DMS153 treated with DMSO at 0.1 percent for 48 hours (cell line): Measurements from ENCODE around the gene TBC1D9B.

ENCODE experiments used
- DNase-seq: peaks from one replicate; lab custom pipeline; 2025; ENCODE audit not compliant: unreplicated experiment; lab: John Stamatoyannopoulos, UW

Gene TBC1D9B

GRCh38 chr5:179870952-179871351 lies 36.7 kb downstream of the TBC1D9B start:
- no peak for DNase-seq

DNA sequence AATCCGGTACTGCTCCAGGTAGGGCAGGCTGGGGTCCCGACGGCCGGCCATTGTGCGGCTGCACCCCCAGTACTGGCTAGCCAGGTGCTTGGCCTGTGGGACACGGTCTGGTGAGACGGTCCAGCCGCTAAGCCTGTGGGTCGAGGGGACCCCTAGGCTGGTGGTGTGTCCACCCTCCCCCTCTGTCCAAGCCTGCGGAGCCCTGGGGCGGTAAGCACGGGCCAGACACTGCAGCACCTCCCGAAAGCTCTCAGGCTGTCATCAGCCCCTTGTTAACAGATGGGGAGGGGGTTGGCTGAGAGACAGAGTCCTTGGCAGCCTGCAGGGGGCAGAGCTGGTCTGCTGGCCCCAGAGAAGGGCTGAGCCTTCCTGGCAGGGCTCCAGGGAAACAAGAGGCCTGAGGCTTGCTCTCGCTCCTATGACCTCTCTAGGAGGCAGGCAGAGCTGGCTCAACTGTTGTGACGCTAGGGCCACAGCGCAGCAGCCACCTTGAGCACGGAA lies 37.2 kb downstream of the TBC1D9B start:
- peak; percentile 2 for DNase-seq

GRCh38 chr5:179869641-179870402 lies 37.9 kb downstream of the TBC1D9B start:
- DNase-seq = no peak

GRCh38 chr5:179869101-179869500 lies 38.6 kb downstream of the TBC1D9B start:
- DNase-seq = no peak

DNA sequence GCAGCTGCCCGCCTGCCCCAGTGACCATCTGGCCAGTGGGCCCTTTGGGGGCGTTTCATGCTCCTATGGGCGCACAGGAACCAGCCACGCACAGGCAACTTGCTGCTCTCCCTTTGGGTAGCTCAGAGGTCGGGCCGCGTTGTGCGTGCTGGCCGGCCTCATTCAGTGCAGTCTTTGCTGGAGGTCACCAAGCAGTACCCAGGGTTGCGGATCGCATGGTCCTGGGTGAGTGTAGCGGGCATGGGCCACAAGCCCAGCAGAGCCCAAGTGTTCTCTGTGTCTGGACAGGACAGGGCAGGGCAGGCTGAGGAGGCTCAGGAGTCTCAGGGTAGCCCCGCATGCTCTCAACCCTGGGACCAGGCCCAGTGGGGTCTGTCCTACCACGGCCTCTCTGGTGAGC lies 39.2 kb downstream of the TBC1D9B start:
- DNase-seq = no peak

DNA sequence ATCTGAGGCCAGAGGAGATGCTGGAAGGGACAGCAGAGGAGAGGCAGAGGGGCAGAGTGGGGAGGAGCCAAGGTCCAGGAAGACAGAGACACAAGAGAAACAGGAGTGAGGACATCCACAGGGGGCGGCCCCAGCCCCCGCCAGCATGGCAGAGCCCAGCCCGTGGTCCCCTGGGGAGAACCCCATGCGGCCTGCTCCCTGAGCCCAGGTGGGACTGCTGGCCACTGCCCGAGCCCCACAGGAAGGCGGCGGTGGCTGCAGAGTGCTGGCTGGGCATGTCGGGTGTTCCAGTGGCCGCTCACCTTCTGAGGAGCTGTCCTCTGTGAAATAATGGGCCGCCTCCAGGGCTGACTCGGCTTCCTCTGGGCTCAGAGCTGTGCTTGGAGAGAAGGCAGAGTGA lies 40.2 kb downstream of the TBC1D9B start:
- no peak for DNase-seq

DNA sequence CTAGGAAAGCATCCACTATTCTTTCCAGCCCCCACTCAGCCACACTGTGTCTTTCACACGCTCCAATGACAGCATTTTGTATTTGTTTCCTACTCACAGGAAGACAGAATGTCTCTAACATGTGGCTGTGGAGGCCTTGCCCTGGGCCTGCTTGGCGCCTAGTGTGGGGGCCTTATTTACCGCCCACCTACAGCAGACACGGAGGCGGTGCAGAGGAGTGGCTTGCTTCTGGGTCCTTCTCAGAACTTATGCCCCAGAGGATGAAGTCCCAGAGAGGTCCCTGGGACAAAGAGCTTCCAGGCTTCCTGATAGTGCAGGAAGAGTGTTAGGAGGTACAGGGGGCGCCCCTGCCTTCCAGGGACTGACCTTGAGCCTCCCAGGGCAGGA lies 40.6 kb downstream of the TBC1D9B start:
- DNase-seq = no peak

- no peak for DNase-seq
Measured at GRCh38 chr5:179866241-179867078, 41.2 kb downstream of the TBC1D9B start.

GRCh38 chr5:179865491-179866240 lies 42.0 kb downstream of the TBC1D9B start:
- DNase-seq = no peak

GRCh38 chr5:179864686-179865085 lies 43.0 kb downstream of the TBC1D9B start:
- no peak for DNase-seq

DNA sequence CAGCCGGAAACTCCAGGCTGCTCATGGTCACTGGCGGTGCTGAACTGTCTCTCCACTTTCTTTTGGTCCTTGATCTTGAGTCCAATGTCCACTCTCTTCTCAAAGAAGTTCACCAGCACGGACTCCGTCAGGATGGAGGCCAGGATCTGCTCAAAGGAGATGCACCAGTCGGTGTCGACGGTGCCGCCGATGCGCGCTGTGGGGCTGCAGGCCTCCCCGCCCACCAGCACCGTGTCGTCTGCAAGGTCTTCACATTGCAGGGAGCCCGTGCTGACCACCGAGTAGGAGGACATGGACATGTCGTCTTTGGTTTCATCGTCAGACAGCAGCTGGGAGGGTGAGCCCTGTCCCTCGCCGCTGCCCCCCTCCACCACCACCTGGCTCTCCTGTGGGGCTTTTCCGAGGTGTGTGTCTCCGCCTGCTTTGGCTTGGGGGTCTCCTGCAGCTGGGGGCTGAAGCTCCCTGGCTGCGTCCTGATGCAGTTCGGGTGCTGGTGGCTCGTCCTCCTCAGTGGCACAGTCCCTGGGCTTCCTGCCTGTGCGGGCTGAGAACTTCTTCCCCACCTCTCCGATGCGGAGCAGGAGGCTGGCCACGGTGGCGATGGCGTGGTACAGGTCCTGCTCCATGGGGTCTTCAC lies 44.1 kb downstream of the TBC1D9B start:
- no peak for DNase-seq

DNA sequence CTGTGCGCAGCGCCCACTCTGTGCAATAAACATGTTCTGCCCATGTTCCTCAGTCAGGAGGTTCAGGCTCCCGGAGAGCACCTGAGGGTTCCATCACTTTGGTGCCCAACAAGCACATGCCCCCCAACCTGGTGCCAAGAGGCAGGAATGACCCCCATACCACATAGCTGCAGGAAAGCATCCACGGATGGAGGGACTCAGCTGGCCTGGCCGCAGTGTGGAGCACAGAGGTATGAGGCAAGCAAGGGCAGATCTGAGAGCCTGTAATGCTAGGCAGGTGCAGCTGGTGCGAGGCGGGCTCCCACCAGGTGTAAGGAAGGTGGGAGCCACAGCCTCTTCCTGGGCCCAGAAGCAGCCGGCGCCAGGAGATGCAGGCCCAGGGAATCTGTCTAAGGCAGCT lies 44.8 kb downstream of the TBC1D9B start:
- no peak for DNase-seq

- no peak for DNase-seq
Measured at GRCh38 chr5:179862296-179862695, 45.4 kb downstream of the TBC1D9B start.

GRCh38 chr5:179860301-179860700 lies 47.4 kb downstream of the TBC1D9B start:
- no peak for DNase-seq

GRCh38 chr5:179858586-179859427 lies 48.9 kb downstream of the TBC1D9B start, which contains the start of gene MRNIP:
TSS of gene MRNIP (minus strand) at chr5:179858817. CDS start at chr5:179858796, 21 bp downstream.
- DNase-seq = peak; percentile 35

GRCh38 chr5:179858241-179858585 lies 49.5 kb downstream of the TBC1D9B start:
- DNase-seq = peak; percentile 6

DNA sequence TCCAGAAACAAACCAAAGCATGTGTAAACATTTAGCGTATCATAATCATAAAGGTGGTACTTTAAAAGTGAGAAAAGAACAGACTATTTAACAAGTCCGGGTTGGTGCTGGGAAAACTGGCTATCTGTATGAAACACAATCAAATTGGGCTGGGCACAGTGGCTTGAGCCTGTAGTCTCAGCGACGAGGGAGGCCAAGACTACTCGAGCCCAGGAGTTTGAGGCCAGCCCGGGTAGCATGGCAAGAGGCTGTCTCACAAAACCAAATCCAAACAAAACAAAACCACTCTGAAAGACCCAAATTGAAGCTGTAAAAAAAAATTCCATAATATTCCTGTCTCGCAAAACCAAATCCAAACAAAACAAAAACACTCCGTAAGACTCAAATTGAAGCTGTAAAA lies 53.3 kb downstream of the TBC1D9B start:
- no peak for DNase-seq

- no peak for DNase-seq
Measured at GRCh38 chr5:179852993-179853547, 54.6 kb downstream of the TBC1D9B start.

- no peak for DNase-seq
Measured at GRCh38 chr5:179841621-179842020, 66.1 kb downstream of the TBC1D9B start.

GRCh38 chr5:179840766-179841165 lies 66.9 kb downstream of the TBC1D9B start:
- no peak for DNase-seq
